GM21515 (cell line): ENCODE data around the gene STK39.

Experiments
- ATAC-seq: cut with Tn5 transposase; IDR thresholded peaks from one replicate; pipeline ENCODE4 v1.9.1; 2021; ENCODE audit not compliant: unreplicated experiment

The STK39 gene

DNA sequence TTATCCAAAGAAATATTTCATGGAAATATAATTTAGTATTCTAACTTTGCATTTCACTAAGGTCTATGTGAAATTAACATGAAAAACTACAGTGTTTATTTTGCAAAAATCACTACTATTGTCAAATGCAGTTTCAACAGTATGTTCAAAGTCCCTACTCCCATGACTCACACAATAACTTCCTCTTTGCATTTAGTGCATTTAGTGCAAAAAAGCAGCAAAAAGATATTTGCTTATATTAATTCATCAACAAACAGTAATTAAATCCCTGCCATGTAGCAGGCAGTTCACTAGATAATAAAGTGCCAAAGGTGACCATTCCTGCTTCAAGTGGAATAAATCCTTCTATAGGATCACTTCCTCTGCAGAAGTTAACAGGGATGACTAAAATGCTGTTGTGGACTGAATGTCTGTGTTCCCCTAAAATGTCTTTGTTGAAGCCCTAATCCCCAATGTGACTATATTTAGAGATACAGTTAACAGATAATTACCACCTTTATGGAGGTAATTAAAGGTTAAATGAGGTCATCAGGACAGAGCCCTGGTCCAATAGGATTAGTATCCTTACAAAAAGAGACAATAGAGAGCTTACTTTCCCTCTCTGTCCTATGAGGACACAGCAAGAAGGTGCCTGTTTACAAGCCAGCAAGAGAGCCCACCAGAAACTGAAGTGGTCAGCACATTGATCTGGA is 61.7 kb downstream of the STK39 start:
- ATAC-seq: no peak

- ATAC-seq: no peak
Observed at GRCh38 chr2:168184681-168185513, 62.5 kb downstream of the STK39 start.

DNA sequence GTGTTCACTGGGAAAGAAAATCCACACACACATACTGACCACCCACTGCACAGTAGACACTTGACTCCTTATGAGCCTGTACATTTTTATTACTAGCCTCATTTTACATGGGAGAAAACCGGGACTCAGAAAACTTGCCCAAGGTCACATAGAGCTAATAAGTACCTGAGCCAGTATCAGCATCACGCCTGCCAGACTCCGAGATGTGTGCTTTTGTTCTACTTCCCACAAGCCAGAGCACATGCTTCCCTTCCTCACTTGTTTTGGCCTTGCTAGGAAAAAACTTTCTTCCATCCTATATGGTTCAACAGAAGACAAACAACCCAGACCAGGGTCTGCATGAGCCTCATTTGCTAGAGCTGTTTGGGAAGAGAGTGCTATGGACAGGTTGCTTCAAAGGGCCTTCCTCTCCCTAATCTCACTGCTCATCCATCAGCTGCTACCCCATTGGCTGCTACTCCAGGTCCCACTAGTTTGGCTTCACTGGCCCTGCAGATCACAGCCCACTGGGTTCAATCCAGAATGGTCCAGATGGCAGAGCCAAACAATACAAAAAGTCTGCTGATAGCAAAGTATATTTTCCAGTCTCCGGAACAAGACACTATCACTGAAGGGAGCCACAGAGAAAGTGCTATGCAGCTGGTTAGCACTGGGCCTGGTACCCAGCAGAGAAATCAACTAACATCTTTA is 63.9 kb downstream of the STK39 start:
- ATAC-seq: no peak

DNA sequence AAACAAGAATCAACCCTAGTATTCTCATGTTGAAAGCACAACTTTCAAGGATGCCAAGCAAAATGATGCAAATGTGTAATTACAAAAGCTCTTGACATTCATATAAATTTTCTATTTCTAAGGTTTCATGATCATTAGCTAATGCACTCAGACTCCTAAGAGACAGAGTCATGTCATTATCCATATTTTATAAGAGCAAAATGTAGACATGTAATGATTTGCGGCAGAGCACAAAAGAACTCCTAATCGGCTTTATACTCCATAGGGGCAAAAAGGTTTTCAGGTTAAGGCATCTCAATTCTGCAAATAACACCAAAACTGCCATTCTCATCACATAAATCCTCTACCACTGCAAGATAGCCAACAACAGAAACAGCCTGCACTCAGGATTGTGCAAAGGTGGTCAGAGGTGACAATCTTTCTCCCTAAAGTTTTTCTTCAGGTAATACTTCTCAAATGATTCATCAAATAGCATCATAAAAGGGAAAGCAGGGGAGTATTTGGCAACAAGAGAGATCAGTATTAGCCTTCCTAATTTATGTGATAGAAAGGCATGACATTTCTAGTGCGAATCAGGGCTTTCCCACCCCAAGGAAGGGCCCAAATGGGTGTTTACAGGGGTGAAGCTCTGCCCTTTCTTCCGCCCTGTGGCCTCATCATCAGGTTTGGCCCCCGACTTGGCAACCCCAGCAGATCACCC is 64.7 kb downstream of the STK39 start:
- ATAC-seq: no peak

GRCh38 chr2:168181825-168182224 is 65.6 kb downstream of the STK39 start:
- no peak for ATAC-seq

- no peak for ATAC-seq
Observed at GRCh38 chr2:168180914-168181313, 66.5 kb downstream of the STK39 start.

- ATAC-seq: no peak
Observed at GRCh38 chr2:168180483-168180882, 66.9 kb downstream of the STK39 start.

- ATAC-seq: no peak
Observed at GRCh38 chr2:168179592-168179991, 67.8 kb downstream of the STK39 start.

DNA sequence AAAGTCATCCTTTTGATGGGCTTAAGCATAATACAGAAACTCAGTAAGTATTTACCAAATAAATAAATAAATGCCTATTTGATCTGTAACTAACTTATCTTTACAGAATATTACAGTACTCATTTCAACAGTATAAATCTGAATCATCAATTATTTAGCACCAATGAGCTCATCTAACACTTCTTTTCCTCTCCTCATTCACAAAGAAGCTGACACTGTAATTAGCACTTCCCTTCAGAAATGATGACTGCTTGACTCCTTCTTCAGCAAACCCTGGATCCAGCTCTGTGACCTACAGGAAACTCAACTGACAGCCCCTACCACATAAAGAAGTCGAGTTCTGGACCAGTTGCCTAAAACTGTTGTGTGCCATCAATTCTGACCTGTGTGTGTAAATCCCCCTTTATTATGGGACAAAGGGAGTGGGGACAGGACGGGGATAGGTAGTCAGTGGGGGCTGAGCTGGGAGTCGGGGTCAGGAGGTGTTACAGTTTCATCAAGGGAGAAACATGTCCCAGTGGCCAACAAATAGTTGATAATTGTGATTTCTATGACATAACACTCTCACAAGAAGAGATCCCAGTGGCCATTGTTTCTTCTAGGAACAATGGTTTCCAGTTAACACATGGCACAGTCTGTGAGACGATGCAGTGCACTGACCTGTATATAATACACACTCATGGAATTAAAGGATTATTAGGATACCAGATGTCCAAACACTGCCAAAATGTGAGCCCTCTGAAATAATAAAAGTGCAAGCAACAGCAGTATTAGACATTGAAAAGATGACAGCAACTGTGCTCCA is 68.7 kb downstream of the STK39 start:
- no peak for ATAC-seq

DNA sequence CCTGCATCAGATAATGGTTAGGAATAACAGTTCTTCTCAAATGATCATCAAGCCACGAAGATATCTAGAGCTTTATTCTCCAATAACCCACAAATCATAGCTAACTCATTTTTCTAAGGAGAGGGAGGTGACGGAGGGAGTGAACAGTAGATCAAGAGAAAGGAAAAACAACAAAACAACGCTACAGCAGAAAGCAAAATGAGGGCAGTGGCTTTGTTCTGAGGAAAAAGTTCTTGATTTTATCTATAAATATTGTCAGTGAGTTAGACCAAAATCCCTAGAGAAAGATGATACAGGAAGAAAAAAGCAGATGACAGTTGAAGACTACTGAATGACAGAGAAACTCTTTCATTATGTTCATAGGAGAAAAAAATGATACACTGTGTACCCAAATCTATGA is 71.0 kb downstream of the STK39 start:
- ATAC-seq: no peak

GRCh38 chr2:168175469-168175868 is 71.9 kb downstream of the STK39 start:
- ATAC-seq: no peak

- ATAC-seq: no peak
Observed at GRCh38 chr2:168174756-168175155, 72.6 kb downstream of the STK39 start.

DNA sequence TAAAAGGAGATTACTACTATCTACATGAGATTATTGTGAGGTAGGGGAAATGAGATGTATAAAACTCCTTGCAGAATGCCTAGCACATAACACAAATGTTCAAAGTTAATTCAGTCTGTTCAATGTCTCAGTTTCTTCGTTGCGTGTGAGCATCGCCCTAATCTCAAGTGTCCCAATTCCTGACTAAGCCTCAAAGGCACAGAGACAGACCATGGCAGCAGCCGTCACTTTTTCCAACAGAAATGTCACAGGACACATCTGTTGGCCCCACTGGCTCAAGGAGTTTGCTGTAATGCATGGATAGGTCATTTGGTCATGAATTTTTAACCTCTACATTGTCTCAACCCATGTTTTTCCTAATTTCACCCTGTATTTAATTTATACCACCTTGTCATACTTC is 75.3 kb downstream of the STK39 start:
- no peak for ATAC-seq

- ATAC-seq: no peak
Observed at GRCh38 chr2:168171059-168171762, 76.2 kb downstream of the STK39 start.

GRCh38 chr2:168169097-168169745 is 78.2 kb downstream of the STK39 start:
- ATAC-seq: no peak

DNA sequence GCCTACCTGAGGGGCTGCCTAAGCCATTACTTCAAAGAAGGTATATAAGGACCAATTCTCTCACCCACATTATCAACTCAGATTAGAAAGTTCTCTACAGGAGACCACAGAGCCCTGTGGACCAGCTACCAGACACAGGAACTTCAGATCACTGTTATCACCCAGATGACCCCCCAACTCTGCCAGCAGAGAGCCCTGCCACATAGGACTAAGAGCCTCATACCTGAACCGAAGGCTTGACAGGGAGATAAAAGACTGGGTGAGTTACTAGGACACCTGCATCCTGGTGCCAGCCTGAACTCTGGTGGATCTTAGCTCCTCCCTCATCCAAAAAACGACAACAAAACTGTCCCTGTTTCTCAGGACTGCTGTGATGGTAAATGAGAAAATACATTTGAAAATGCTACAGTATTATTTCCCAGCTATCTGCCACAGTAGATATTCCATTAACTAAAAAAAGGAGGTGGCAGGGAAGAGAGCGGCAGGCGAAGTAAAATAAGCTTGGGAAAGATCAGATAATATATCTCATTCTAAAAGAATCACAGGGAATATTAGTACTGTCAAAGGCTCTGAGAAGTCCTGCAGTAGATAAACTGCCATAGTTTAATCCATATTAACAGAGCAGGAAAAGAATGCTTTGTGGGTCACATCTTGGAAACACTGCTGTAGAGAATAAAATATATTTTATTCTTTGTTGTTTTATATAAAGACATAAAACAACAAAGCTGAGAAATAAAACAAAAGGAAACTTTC is 79.7 kb downstream of the STK39 start:
- ATAC-seq: no peak

- no peak for ATAC-seq
Observed at GRCh38 chr2:168166902-168167510, 80.4 kb downstream of the STK39 start.
